ENCODE data around the gene ZNF518A. TPM values are rescaled to one million over a fixed set of nuclear protein-coding genes. Genes with fewer than 3 reads are reported as not detected.

The ZNF518A gene
- total and polyA plus RNA-seq, 9 of the 15 experiments (the other 6 are each of a cell fraction or from before 2014, with no cell fraction given), result 6.3 to 30.0 (median 17.4) TPM

- no TSS peak for BruUV-seq (replicated peaks)
- peaks cover 5% of the 10 kb centered on the region; the same call in 1 of the 3 replicates for H3K79me2 ChIP-seq (ENCODE audit: control insufficient read depth, insufficient read depth, low read length)
- no peaks in the 10 kb centered on the region; the same call in 1 of the 2 replicates for H3K9me3 ChIP-seq (replicated peaks; ENCODE audit: control insufficient read depth, insufficient read depth, low read depth, low read length)
- H3K9ac ChIP-seq (ENCODE audit: insufficient read depth in 1 of 2, low read depth in 2 of 2, low read length in 2 of 2), result no peak overlapping the region
- ChIA-PET POLR2A (no interaction called here), CTCF (ENCODE audit: low intra/inter-chr PET ratio) (no interaction called here)
- H3K9me1 ChIP-seq (ENCODE audit: control insufficient read depth, insufficient read depth, low read length), result no peaks in the 10 kb centered on the region
- 51% methylated on average over 8 of the region's 8 CpGs for WGBS (ENCODE audit: insufficient coverage, low coverage, missing lambda C conversion rate)
- DNase-seq (ENCODE audit: extremely low read depth in 1 of 4, low spot score in 3 of 4), result no peak
- peak overlapping the region; percentile 4; the same call in 1 of the 2 replicates for H3K4me2 ChIP-seq (ENCODE audit: insufficient read depth, low read length)
- in situ Hi-C loops (cut with MboI) (no loop called here), intact Hi-C loops (cut with micrococcal nuclease) (no loop called here)
- ATAC-seq, result no peak
- H3K36me3 ChIP-seq (ENCODE audit: control insufficient read depth, insufficient read depth, low read length), result no peaks in the 10 kb centered on the region
- no peaks in the 10 kb centered on the region for H4K20me1 ChIP-seq (replicated peaks; ENCODE audit: control insufficient read depth, insufficient read depth, low read length)
- no peak overlapping the region for H3K4me3 ChIP-seq
- H3K4me1 ChIP-seq (replicated peaks in 1 of 2; ENCODE audit: control insufficient read depth in 2 of 2, insufficient read depth in 2 of 2, low read length in 2 of 2), result peaks cover 0 to 21% of the 10 kb centered on the region in 2 experiments; a peak in 4 of 5 replicates
- peak overlapping the region; percentile 57; the same call in 1 of the 3 replicates for H3K27ac ChIP-seq (ENCODE audit: extremely low read depth, low read depth, low read length)
- no peak for FAIRE-seq
- H2AFZ ChIP-seq (ENCODE audit: low read depth, low read length), result peak overlapping the region; percentile 85
- H3K27me3 ChIP-seq (ENCODE audit: control insufficient read depth in 2 of 2, insufficient read depth in 2 of 2, low read length in 2 of 2), result no peaks in the 10 kb centered on the region
- TF ChIP-seq KLF10 (CRISPR knock-in tag; IDR thresholded peaks at IDR 0.05) (no peak), BACH1 (tag; IDR thresholded peaks at IDR 0.05) (no peak), TFE3 (CRISPR knock-in tag; IDR thresholded peaks at IDR 0.05) (no peak), RBM15 (IDR thresholded peaks at IDR 0.05; ENCODE audit: insufficient read depth, low read length) (no peak), MYC (IDR thresholded peaks at IDR 0.05; ENCODE audit: low read depth, low read length) (no peak), MYC (CRISPR knock-in tag; IDR thresholded peaks at IDR 0.05; ENCODE audit: borderline replicate concordance, low read depth) (no peak), SRF (CRISPR knock-in tag; IDR thresholded peaks at IDR 0.05) (no peak), MTA2 (IDR thresholded peaks at IDR 0.05; ENCODE audit: low read depth) (no peak), SNIP1 (IDR thresholded peaks at IDR 0.05; ENCODE audit: low read depth) (no peak), JUND (IDR thresholded peaks at IDR 0.05; ENCODE audit: borderline replicate concordance, low read depth, low read length) (no peak), JUND (tag; IDR thresholded peaks at IDR 0.05; ENCODE audit: borderline replicate concordance, low read depth, low read length) (peak; percentile 42; the same call in 1 of the 3 replicates), NFRKB (IDR thresholded peaks at IDR 0.05; ENCODE audit: low read depth) (no peak), PREB (CRISPR knock-in tag; IDR thresholded peaks at IDR 0.05) (no peak), MEIS2 (IDR thresholded peaks at IDR 0.05; ENCODE audit: partially characterized antibody) (peak; percentile 20), CBX2 (IDR thresholded peaks at IDR 0.05; ENCODE audit: insufficient read depth, low read length, poor library complexity, severe bottlenecking) (no peak), SFPQ (IDR thresholded peaks at IDR 0.05; ENCODE audit: low read depth, low read length) (no peak)
These were observed 36.9 kb upstream of the ZNF518A start for GRCh38 chr10:96092999-96093767.
